ENCODE results near the gene DOK7.

Gene DOK7

DNA sequence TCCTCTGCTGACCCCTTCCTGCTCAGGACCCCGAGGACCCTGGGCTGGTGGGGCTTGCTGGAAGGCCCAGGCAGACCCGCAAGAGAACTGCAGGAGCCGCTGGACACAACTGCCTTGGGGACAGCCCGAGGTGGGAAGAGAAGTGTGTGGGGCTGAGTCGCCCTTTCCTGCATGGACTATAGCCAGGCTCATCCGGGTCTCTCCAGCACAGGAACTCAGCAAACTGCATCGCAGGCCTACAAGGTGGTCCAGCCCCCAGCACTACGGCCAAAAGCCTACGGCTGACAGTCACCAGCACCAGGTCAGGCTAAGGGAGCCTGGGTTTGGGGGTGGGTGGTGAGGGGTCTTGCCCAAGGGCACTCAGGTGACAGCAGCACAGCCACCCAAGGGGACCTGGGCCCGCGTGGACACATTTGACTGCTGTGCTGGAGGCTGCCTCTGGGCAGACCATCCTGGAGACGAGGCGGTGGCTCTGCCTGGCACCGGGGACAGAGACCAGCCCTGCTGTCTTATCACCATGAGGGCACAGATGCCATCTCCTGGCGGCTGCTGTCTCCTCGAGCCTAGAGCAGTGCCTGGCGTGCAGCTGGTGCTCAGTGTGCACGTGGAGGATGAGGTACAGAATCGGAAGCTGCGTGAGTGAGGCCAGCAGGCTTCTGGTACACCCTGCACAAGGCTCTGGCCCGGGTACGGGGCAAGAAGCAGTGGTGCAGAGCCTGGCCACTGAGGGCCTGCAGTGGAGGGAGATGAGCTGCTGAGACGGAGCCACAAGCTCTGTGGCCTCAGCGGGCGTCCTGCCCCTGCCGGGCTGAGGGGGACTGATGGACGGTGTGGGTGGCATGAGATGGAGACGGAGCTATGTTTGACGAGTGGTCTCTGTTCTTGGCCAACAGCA, 54.0 kb downstream of the DOK7 start:
- ATAC-seq: no peak
- TF ChIP-seq ZNF565 (CRISPR knock-in tag; conservative IDR thresholded peaks at IDR 0.05; ENCODE audit: low read depth): no peak
- TF ChIP-seq, protein P1, sequence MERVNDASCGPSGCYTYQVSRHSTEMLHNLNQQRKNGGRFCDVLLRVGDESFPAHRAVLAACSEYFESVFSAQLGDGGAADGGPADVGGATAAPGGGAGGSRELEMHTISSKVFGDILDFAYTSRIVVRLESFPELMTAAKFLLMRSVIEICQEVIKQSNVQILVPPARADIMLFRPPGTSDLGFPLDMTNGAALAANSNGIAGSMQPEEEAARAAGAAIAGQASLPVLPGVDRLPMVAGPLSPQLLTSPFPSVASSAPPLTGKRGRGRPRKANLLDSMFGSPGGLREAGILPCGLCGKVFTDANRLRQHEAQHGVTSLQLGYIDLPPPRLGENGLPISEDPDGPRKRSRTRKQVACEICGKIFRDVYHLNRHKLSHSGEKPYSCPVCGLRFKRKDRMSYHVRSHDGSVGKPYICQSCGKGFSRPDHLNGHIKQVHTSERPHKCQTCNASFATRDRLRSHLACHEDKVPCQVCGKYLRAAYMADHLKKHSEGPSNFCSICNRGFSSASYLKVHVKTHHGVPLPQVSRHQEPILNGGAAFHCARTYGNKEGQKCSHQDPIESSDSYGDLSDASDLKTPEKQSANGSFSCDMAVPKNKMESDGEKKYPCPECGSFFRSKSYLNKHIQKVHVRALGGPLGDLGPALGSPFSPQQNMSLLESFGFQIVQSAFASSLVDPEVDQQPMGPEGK (CRISPR knock-in tag; IDR thresholded peaks at IDR 0.05; ENCODE audit: borderline replicate concordance): no peak
- no peak for TF ChIP-seq ISL1 (CRISPR knock-in tag; IDR thresholded peaks at IDR 0.05)
- no peak for TF ChIP-seq TOX (CRISPR knock-in tag; IDR thresholded peaks at IDR 0.05; ENCODE audit: borderline replicate concordance)
- TF ChIP-seq, protein P2, sequence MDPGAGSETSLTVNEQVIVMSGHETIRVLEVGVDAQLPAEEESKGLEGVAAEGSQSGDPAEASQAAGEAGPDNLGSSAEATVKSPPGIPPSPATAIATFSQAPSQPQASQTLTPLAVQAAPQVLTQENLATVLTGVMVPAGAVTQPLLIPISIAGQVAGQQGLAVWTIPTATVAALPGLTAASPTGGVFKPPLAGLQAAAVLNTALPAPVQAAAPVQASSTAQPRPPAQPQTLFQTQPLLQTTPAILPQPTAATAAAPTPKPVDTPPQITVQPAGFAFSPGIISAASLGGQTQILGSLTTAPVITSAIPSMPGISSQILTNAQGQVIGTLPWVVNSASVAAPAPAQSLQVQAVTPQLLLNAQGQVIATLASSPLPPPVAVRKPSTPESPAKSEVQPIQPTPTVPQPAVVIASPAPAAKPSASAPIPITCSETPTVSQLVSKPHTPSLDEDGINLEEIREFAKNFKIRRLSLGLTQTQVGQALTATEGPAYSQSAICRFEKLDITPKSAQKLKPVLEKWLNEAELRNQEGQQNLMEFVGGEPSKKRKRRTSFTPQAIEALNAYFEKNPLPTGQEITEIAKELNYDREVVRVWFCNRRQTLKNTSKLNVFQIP (CRISPR knock-in tag; IDR thresholded peaks at IDR 0.05; ENCODE audit: borderline replicate concordance, low read depth): no peak
- no peak for TF ChIP-seq PPARA (CRISPR knock-in tag; IDR thresholded peaks at IDR 0.05; ENCODE audit: borderline replicate concordance)
- TF ChIP-seq SNAI2 (CRISPR knock-in tag; IDR thresholded peaks at IDR 0.05): no peak
- no peak for TF ChIP-seq BACH2 (CRISPR knock-in tag; IDR thresholded peaks at IDR 0.05; ENCODE audit: borderline replicate concordance)
- TF ChIP-seq TCF4 (CRISPR knock-in tag; IDR thresholded peaks at IDR 0.05; ENCODE audit: borderline replicate concordance): no peak
- no peak for TF ChIP-seq CSRNP3 (CRISPR knock-in tag; IDR thresholded peaks at IDR 0.05)
- TF ChIP-seq ZC3H10 (CRISPR knock-in tag; IDR thresholded peaks at IDR 0.05): no peak
- no peak for TF ChIP-seq ZNF8 (CRISPR knock-in tag; IDR thresholded peaks at IDR 0.05)
- no peak for TF ChIP-seq OSR1 (CRISPR knock-in tag; IDR thresholded peaks at IDR 0.05)
- TF ChIP-seq TSHZ2 (CRISPR knock-in tag; IDR thresholded peaks at IDR 0.05): no peak
- TF ChIP-seq GLIS3 (CRISPR knock-in tag; IDR thresholded peaks at IDR 0.05): no peak
- TF ChIP-seq RARB (CRISPR knock-in tag; IDR thresholded peaks at IDR 0.05): no peak
- TF ChIP-seq, protein P3, sequence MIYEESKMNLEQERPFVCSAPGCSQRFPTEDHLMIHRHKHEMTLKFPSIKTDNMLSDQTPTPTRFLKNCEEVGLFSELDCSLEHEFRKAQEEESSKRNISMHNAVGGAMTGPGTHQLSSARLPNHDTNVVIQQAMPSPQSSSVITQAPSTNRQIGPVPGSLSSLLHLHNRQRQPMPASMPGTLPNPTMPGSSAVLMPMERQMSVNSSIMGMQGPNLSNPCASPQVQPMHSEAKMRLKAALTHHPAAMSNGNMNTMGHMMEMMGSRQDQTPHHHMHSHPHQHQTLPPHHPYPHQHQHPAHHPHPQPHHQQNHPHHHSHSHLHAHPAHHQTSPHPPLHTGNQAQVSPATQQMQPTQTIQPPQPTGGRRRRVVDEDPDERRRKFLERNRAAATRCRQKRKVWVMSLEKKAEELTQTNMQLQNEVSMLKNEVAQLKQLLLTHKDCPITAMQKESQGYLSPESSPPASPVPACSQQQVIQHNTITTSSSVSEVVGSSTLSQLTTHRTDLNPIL (CRISPR knock-in tag; IDR thresholded peaks at IDR 0.05; ENCODE audit: low read depth): no peak
- TF ChIP-seq ZFP30 (CRISPR knock-in tag; IDR thresholded peaks at IDR 0.05): no peak
- no peak for TF ChIP-seq ZNF70 (CRISPR knock-in tag; IDR thresholded peaks at IDR 0.05)
- TF ChIP-seq ZFP3 (CRISPR knock-in tag; IDR thresholded peaks at IDR 0.05): no peak

DNA sequence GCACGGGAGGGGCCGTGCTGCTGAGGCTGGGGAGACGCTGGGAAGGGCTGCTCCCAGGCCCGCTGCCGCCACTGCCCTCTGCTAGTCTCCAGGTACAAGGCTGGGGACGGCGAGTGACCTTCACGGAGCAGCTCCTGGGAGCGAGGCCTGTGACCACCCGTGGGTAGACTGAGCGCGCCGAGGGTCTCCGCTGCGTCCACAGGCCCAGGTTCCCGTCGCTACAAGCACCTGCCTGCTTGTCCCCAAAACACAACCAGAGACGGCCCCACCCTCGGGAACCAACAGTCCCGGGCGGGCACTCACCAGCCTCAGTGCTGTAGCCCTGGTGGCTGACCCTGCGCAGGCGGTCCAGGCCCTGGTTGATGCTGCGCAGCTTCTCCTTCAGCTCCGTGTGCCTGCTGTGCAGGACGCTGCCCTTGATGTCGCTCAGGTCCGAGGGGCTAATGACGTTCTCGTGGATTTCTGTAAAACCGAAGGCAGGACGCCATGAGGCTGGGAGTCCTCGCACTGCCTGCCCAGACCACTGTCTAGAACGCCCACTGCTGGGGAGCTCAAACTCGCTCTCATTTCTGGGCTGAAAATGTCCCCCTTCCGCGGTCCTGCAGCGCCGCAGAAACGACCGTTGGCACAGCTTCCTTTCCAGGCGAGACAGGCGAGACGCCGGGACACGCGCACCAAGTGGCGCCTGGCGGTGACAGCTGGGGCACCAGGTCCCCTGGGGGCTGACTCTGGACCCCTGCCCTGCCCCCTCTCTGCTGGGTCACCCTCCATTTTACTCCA, 54.8 kb downstream of the DOK7 start:
- ATAC-seq: no peak
- TF ChIP-seq TOX (CRISPR knock-in tag; IDR thresholded peaks at IDR 0.05; ENCODE audit: borderline replicate concordance) (no peak), ZFP3 (CRISPR knock-in tag; IDR thresholded peaks at IDR 0.05) (no peak), ZC3H10 (CRISPR knock-in tag; IDR thresholded peaks at IDR 0.05) (no peak), ZNF70 (CRISPR knock-in tag; IDR thresholded peaks at IDR 0.05) (no peak), ZNF565 (CRISPR knock-in tag; conservative IDR thresholded peaks at IDR 0.05; ENCODE audit: low read depth) (no peak)
- TF ChIP-seq, protein P2 (CRISPR knock-in tag; IDR thresholded peaks at IDR 0.05; ENCODE audit: borderline replicate concordance, low read depth): no peak
- TF ChIP-seq, protein P1 (CRISPR knock-in tag; IDR thresholded peaks at IDR 0.05; ENCODE audit: borderline replicate concordance): no peak
